ENCODE results near the gene TSPAN12. TPM values are rescaled to one million over a fixed set of nuclear protein-coding genes. Genes with fewer than 3 reads are reported as not detected.
"Not testable (repeated sequence)": the region's sequence is repeated elsewhere in the genome, so short reads cannot be mapped to it uniquely, and the experiment has no call there.

Gene TSPAN12
- total RNA-seq, result not detected

DNA sequence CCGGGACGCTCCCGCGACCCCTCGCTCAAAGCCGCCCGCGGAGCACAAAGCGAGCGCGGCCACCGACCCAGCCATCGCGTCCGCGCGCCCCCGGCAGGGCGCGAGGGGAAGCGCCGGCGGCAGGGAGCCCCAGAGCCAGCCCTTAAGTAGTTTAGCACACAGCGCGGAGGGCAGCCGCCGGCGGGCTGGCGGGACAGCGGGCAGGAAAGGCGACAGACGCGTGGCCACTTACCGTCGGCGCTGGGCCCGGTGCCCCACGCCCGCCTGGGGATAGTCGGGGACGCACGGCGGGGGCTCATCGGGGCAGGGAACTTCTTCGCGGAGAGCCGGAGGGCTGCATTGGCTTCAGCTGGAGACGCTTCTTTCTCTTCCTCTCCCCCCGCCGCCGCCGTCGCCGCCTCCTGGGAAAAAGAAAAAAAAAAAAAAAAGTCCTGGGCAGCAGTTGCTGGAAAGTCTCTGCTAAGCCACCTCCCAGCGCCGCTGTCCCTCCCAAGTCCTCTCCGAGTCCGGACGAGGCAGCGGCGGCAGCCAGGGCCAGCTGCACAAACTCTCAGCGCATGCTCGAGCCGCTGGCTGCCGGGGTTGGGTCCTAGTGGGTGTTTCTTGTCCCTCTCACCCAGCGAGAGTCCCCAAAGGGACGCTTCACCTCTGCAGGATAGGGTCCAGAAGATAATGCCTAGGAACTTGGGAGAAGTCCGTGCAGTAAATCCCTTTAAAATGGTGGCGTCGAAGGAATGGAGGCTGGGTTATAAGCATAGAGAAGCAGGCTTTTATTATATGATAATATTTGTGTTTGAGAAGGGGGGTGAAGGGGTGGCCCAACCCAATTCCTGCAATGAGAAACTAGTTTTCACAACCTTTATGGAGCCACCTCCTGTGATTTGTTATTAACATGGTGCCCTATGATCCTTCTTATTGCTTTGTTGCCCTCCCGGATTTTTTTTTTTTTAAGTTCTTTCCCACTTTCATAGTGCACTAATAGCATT lies at the start of gene TSPAN12:
TSS of gene TSPAN12 (minus strand) at position 557 of the 986 bp plus-strand sequence. CDS start 1,381 bp downstream, outside the sequence.
- ATAC-seq (peak; percentile 80 to 81), DNase-seq (ENCODE audit: low spot score) (peak; percentile 65)
- Mint-ChIP-seq H3K4me1 (ENCODE audit: low read depth in 2 of 2) (peaks cover 6 to 11% of the 10 kb centered on the region in 2 donors), H3K9me3 (no peaks in the 10 kb centered on the region), H3K27ac (no peak within 1 kb of the TSS), H3K36me3 (no peaks in the 10 kb centered on the region), H3K4me3 (peak within 1 kb of the TSS; percentile 76), H3K27me3 (peaks cover 34 to 55% of the 10 kb centered on the region in 2 donors)

DNA sequence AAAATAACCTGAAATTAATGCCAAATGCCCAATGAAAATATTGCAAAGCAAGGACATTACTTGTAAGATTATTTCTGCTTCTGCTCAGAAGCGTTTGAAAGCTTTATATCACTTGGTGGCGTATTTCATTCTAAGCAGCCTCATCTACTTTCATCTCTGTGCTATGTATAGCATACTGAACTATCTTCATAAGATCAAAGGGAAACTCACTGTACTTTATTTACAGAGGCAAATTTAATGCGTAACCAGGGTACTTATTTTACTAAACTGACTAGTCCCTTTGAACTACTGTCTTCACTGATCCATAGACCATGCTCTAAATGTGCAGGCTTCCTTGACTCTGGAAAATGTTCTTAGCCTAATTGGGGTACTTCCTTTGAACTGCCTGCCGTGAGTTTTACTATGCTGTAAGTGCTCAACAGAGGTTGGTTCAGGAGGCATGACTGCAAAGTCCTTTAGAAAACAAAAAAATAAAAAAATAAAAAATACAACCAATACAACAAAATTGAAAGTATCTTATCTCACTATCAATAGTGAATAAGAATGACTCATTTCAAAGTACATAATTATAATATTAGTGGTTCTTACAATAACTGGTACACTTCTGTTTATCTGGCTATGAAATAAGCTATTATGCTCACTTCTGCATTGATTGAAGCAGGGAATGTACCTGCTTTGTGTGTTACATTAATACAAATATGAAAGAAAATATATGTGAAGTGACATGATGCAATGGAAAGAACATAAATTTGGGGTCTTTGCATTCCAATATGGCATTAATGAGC lies 41.0 kb upstream of the TSPAN12 start:
- ATAC-seq (no peak), DNase-seq (ENCODE audit: low spot score) (no peak)
- H3K9me3 Mint-ChIP-seq, result peaks cover 9% of the 10 kb centered on the region
- H3K4me3 Mint-ChIP-seq, result no peak overlapping the region
- no peaks in the 10 kb centered on the region for H3K4me1 Mint-ChIP-seq (ENCODE audit: low read depth in 2 of 2)
- peaks cover 11% of the 10 kb centered on the region for H3K36me3 Mint-ChIP-seq
- H3K27ac Mint-ChIP-seq, result no peak overlapping the region
- H3K27me3 Mint-ChIP-seq, result peaks cover 17 to 26% of the 10 kb centered on the region in 2 donors

GRCh38 chr7:120895253-120895652 lies 37.3 kb upstream of the TSPAN12 start:
- not testable (repeated sequence) for H3K4me3 Mint-ChIP-seq; H3K4me1 Mint-ChIP-seq (ENCODE audit: low read depth in 2 of 2); DNase-seq (ENCODE audit: low spot score); H3K36me3 Mint-ChIP-seq; H3K9me3 Mint-ChIP-seq; ATAC-seq; H3K27ac Mint-ChIP-seq
- peaks cover under 1 to 15% of the 10 kb centered on the region in 2 donors for H3K27me3 Mint-ChIP-seq

DNA sequence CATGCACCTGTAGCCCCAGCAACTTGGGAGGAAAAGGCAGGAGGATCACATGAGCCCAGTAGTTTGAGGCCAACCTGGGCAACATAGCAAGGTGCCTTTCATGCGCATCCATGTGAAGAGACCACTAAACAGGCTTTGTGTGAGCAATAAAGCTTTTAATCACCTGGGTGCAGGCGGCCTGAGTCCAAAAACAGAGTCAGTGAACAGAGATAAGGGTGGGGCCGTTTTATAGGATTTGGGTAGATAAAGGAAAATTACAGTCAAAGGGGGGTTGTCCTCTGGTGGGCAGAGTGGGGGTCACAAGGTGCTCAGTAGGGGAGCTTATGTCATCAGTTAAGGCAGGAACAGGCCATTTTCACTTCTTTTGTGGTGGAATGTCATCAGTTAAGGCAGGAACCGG lies 27.7 kb upstream of the TSPAN12 start:
- peaks cover 4 to 20% of the 10 kb centered on the region in 2 donors for H3K27me3 Mint-ChIP-seq
- H3K36me3 Mint-ChIP-seq; H3K27ac Mint-ChIP-seq; H3K4me1 Mint-ChIP-seq (ENCODE audit: low read depth in 2 of 2); H3K4me3 Mint-ChIP-seq; ATAC-seq; H3K9me3 Mint-ChIP-seq; DNase-seq (ENCODE audit: low spot score): not testable (repeated sequence)

DNA sequence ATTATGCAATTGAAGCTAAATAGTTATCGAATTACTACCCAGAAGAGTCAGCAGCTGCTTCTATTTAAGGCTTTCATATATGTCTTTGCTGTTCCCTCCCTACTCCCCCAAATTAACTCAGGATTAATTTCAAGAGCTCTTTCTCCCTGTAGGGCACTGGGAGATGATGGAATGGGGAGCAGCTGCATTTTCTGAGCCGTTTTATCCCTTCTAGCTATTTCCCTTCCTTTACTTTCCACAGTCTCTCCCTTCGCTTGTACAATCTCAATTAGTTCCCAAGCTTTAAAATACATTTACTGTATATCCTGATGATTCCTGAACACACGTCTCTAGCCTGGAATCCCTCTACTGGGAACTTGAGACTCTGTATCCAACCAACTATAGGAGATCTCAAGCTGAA lies 19.8 kb upstream of the TSPAN12 start:
- DNase-seq (ENCODE audit: low spot score), result no peak
- H3K4me1 Mint-ChIP-seq (ENCODE audit: low read depth in 2 of 2), result no peaks in the 10 kb centered on the region
- no peaks in the 10 kb centered on the region for H3K36me3 Mint-ChIP-seq
- no peak for ATAC-seq
- H3K27ac Mint-ChIP-seq, result no peak overlapping the region
- H3K27me3 Mint-ChIP-seq, result peaks cover 16 to 34% of the 10 kb centered on the region in 2 donors
- no peak overlapping the region for H3K4me3 Mint-ChIP-seq
- peaks cover 3% of the 10 kb centered on the region for H3K9me3 Mint-ChIP-seq

DNA sequence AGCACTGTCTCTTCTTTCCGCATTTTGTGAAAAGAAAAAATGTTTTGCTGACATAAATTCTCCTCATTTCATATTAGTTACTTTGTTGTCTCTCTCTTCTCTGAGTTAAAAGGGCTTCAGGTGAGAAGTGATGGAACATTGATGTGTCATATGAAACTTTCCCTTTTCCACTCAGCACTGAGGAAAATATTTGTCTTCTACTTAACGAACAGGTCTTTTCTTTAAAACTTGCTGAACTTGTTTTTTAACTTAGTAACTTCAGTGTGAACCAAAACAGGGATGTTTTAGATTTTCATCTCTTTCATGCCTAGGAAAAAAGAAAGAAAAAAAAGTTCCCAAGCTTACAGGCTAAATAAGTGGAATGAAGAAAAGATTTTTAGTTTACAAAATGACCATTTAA lies 19.0 kb upstream of the TSPAN12 start:
- H3K27me3 Mint-ChIP-seq, result peaks cover 16 to 39% of the 10 kb centered on the region in 2 donors
- no peak for ATAC-seq

DNA sequence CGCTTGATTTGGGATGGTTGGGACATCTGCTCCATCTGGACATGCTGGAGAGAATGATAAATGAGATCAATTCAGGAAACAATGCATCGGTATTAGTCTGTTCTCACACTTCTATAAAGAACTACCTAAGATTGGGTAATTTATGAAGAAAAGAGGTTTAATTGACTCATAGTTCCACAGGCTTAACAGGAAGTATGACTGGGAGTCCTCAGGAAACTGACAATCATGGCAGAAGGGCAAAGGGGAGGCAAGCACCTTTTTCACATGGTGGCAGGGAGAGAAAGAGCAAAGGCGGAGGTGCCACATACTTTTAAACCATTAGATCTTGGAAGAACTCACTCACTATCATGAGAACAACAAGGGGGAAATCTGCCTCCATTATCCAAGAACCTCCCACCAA lies 16.8 kb upstream of the TSPAN12 start:
- H3K27me3 Mint-ChIP-seq, result peaks cover 24 to 59% of the 10 kb centered on the region in 2 donors
- peaks cover 3% of the 10 kb centered on the region for H3K9me3 Mint-ChIP-seq
- no peak for ATAC-seq

More for the DNA sequence above, 19.0 kb upstream of the TSPAN12 start:
- no peak for DNase-seq (ENCODE audit: low spot score)
- H3K36me3 Mint-ChIP-seq, result no peaks in the 10 kb centered on the region
- H3K4me1 Mint-ChIP-seq (ENCODE audit: low read depth in 2 of 2), result no peaks in the 10 kb centered on the region
- H3K27ac Mint-ChIP-seq, result no peak overlapping the region
- H3K4me3 Mint-ChIP-seq, result no peak overlapping the region
- H3K9me3 Mint-ChIP-seq, result peaks cover 3% of the 10 kb centered on the region

DNA sequence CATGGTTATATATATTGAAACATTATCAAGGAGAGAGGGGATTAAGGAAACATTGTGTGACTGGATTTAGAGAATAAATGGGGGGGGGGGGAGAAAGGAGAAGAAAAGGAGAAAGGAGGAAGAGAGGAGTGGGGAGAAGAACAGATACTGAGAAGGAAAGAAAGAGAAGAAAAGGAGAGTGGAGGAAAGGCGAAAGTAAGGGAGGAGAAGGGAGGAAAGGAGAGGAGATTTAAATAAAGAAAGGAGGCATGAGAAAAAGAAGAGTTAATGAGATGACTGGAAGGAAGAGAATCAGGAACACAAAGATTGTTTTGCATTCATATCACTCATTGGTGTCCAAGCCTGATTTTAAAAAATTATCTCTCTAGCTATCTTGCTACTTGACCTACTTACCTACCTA lies 16.1 kb upstream of the TSPAN12 start:
- no peak overlapping the region for H3K27ac Mint-ChIP-seq
- ATAC-seq, result no peak
- H3K9me3 Mint-ChIP-seq, result peaks cover 3% of the 10 kb centered on the region
- no peak overlapping the region for H3K4me3 Mint-ChIP-seq
- H3K36me3 Mint-ChIP-seq, result no peaks in the 10 kb centered on the region
- DNase-seq (ENCODE audit: low spot score), result no peak
- peaks cover 23 to 58% of the 10 kb centered on the region in 2 donors for H3K27me3 Mint-ChIP-seq
- H3K4me1 Mint-ChIP-seq (ENCODE audit: low read depth in 2 of 2), result no peaks in the 10 kb centered on the region

More for the DNA sequence above, 16.8 kb upstream of the TSPAN12 start:
- DNase-seq (ENCODE audit: low spot score), result no peak
- Mint-ChIP-seq H3K4me3 (no peak overlapping the region), H3K36me3 (no peaks in the 10 kb centered on the region), H3K4me1 (ENCODE audit: low read depth in 2 of 2) (no peaks in the 10 kb centered on the region), H3K27ac (no peak overlapping the region)

DNA sequence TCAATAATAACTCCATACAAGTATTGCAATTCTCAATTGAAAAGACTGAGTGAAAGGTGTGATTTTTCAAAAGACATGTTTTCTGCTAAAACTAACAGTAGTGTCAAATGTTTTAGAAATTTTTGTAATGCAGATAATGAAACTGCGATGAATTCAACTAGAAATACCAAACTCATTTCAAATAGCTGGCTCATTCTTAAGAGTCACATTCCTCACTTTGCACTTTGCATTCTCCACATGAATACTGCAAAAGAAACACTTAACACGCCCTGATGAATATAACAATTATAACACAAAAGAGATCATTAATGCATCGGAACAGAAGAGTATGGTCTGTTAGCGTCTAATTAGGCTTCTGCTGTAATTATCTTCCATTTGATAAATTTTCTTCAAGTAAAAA lies 15.5 kb upstream of the TSPAN12 start:
- DNase-seq (ENCODE audit: low spot score) (no peak), ATAC-seq (no peak)
- Mint-ChIP-seq H3K4me3 (no peak overlapping the region), H3K27me3 (peaks cover 20 to 52% of the 10 kb centered on the region in 2 donors), H3K27ac (no peak overlapping the region), H3K4me1 (ENCODE audit: low read depth in 2 of 2) (no peaks in the 10 kb centered on the region), H3K9me3 (peaks cover 3% of the 10 kb centered on the region), H3K36me3 (no peaks in the 10 kb centered on the region)

GRCh38 chr7:120869700-120870099 lies 11.8 kb upstream of the TSPAN12 start:
- H3K36me3 Mint-ChIP-seq, result no peaks in the 10 kb centered on the region
- no peak overlapping the region for H3K27ac Mint-ChIP-seq
- H3K4me3 Mint-ChIP-seq, result no peak overlapping the region
- peaks cover 23 to 59% of the 10 kb centered on the region in 2 donors for H3K27me3 Mint-ChIP-seq
- ATAC-seq (no peak), DNase-seq (ENCODE audit: low spot score) (no peak)
- H3K9me3 Mint-ChIP-seq, result peaks cover 1% of the 10 kb centered on the region
- H3K4me1 Mint-ChIP-seq (ENCODE audit: low read depth in 2 of 2), result no peaks in the 10 kb centered on the region

DNA sequence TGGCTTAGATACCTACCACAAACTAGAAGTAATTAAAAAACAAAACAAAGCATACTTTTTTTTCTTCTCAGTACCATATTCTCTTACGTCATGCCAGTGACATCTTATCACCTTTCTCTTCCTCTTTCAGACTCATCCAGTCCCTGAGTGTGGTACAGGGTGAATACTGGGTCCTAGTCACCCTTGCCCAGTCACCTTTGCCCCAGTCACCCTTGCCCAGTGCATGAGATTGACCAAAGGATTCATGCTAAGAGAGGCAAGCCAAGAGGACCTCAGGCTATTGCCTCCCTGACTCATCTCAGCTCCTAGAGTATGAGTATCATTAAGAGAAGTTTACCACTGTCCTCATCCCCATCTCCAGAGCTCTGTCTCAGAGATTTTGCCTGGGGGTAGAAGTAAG lies 10.0 kb upstream of the TSPAN12 start:
- no peaks in the 10 kb centered on the region for H3K4me1 Mint-ChIP-seq (ENCODE audit: low read depth in 2 of 2)
- no peak overlapping the region for H3K27ac Mint-ChIP-seq
- DNase-seq (ENCODE audit: low spot score), result no peak
- ATAC-seq, result no peak
- peaks cover 19 to 52% of the 10 kb centered on the region in 2 donors for H3K27me3 Mint-ChIP-seq
- H3K36me3 Mint-ChIP-seq, result no peaks in the 10 kb centered on the region
- no peaks in the 10 kb centered on the region for H3K9me3 Mint-ChIP-seq
- no peak overlapping the region for H3K4me3 Mint-ChIP-seq

DNA sequence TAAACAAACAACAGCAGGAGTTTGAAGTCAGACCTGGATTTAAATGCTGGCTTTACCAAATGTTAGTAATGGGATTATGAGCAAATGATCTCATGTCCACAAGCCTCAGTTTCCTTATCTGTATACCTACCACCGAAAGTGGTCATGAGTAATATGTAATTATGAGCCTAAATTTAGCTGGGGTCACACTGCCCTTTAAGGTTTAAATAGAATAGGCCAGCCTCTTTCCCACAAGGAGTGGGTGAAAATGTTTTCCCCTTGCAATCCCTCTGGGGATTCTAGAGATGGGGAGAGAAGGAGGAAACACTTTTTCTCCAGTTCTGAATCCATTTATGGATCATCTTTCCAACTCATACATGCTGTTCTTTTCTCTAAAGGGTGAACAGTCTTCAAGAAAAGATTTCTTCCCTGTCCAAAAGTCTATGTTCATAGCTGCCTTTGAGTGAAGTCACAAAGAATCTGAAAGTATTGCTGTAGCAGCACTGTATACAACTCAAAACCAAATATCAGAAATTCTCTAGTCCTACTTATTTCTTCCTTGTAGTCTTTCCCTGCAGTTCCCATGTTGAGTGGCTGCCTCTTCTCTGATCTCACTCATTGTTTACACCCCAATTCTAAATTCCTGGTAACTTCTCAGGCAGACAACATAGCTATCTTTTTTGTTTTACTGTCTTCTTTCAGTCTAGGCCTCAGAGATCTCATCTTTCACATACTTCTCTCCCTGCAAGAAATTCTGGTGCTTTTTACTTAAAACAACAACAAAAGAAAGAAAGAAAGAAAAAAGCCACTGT lies 7.4 kb upstream of the TSPAN12 start:
- no peak for DNase-seq (ENCODE audit: low spot score)
- no peak for ATAC-seq
- no peaks in the 10 kb centered on the region for H3K36me3 Mint-ChIP-seq
- H3K9me3 Mint-ChIP-seq, result no peaks in the 10 kb centered on the region
- no peak overlapping the region for H3K27ac Mint-ChIP-seq
- H3K27me3 Mint-ChIP-seq, result peaks cover 20 to 40% of the 10 kb centered on the region in 2 donors
- H3K4me3 Mint-ChIP-seq, result no peak overlapping the region
- H3K4me1 Mint-ChIP-seq (ENCODE audit: low read depth in 2 of 2), result no peaks in the 10 kb centered on the region

DNA sequence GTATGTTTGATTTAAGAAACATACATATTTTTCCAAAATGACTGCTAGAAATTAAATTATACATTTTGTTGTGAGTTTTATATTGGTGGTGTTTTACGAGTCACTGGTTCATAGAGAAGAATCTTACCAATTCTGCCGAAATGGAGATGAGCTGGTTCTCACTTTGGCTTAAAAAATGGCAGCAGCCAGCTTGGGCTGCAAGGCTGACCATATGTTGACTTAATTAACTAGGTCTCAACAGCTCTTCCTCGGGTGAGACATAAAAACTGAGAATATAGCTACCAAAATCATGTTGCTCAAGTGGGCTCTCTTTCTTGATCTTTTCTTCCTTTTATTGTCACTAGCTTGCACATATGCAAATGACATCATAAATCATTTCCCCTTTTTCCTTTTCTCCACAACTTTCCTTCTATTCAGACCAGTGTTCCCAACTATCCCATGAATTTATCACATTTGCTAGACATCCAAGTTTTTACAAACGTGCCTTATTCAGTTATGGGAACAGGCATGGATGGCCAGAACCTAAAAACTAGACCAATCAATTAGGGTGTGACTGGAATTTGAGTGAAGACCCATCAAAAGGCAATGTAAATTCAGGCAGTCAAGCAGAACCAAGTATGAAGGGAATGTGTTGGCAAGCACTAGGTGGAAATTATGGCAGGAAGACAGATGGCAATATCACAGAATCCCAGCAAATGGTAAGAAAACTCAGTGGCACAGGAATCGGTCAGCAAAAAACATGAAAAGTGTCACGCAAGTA lies 6.4 kb upstream of the TSPAN12 start:
- Mint-ChIP-seq H3K27me3 (peaks cover 21 to 40% of the 10 kb centered on the region in 2 donors), H3K4me3 (no peak overlapping the region), H3K4me1 (ENCODE audit: low read depth in 2 of 2) (no peaks in the 10 kb centered on the region), H3K27ac (no peak overlapping the region), H3K9me3 (no peaks in the 10 kb centered on the region), H3K36me3 (no peaks in the 10 kb centered on the region)
- DNase-seq (ENCODE audit: low spot score) (no peak), ATAC-seq (no peak)

All from natural killer cell treated with Interleukin-12 subunit alpha and Interleukin-12 subunit beta and Interleukin-15 and Interleukin-18, amount 100 ng/mL, for 72 hours (primary cell).